ENCODE results near the gene KLF7. TPM values are rescaled to one million over a fixed set of nuclear protein-coding genes. Genes with fewer than 3 reads are reported as not detected.

The KLF7 gene
- total and polyA plus RNA-seq, 2 experiments from 2014 or later, result 6.3 to 7.9 TPM

DNA sequence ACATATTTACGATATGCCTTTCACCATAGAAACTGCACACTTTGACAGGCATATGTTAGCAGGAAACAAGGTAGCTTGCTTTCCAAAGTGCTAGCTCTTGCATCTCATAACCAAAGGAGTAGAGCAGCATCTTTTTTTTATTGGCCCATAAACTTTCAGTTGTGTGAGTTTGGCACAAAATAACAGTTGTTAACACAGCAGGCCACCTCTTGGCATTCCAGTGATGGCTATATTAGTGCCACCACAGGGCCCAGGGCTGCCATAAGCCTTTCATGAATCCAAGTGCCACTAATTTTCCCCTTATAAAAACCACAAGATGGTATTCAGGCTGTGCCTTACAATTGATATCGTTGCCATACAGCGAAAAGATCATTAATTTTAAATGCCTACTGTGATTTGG lies 40.3 kb upstream of the KLF7 start:
- no peaks in the 10 kb centered on the region for H3K4me1 ChIP-seq (ENCODE audit: insufficient read depth)
- H3K27me3 ChIP-seq, result peaks cover 5% of the 10 kb centered on the region
- H4K20me1 ChIP-seq (ENCODE audit: insufficient read depth, poor library complexity, severe bottlenecking), result no peaks in the 10 kb centered on the region
- no peak overlapping the region for H2AFZ ChIP-seq
- H3K4me3 ChIP-seq, result no peak overlapping the region
- TF ChIP-seq EZH2 (IDR thresholded peaks at IDR 0.05; ENCODE audit: borderline replicate concordance), result no peak
- TF ChIP-seq EZH2phosphoT487 (IDR thresholded peaks at IDR 0.05; ENCODE audit: low read depth, severe bottlenecking, unreplicated experiment), result no peak
- TF ChIP-seq, protein P1, sequence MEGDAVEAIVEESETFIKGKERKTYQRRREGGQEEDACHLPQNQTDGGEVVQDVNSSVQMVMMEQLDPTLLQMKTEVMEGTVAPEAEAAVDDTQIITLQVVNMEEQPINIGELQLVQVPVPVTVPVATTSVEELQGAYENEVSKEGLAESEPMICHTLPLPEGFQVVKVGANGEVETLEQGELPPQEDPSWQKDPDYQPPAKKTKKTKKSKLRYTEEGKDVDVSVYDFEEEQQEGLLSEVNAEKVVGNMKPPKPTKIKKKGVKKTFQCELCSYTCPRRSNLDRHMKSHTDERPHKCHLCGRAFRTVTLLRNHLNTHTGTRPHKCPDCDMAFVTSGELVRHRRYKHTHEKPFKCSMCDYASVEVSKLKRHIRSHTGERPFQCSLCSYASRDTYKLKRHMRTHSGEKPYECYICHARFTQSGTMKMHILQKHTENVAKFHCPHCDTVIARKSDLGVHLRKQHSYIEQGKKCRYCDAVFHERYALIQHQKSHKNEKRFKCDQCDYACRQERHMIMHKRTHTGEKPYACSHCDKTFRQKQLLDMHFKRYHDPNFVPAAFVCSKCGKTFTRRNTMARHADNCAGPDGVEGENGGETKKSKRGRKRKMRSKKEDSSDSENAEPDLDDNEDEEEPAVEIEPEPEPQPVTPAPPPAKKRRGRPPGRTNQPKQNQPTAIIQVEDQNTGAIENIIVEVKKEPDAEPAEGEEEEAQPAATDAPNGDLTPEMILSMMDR (IDR thresholded peaks at IDR 0.05; ENCODE audit: poor library complexity), result no peak
- no peaks in the 10 kb centered on the region for H3K9me3 ChIP-seq (ENCODE audit: low read depth)
- WGBS (ENCODE audit: low lambda C conversion rate, missing lambda C conversion rate), result 88% methylated on average over 3 of the region's 3 CpGs
- no peaks in the 10 kb centered on the region for H3K9me2 ChIP-seq (replicated peaks; ENCODE audit: insufficient read depth)
- H3K27ac ChIP-seq, result no peak overlapping the region
- H3K79me2 ChIP-seq, result no peaks in the 10 kb centered on the region
- no peak for DNase-seq (ENCODE audit: low spot score)
- no peaks in the 10 kb centered on the region for H3K36me3 ChIP-seq (replicated peaks; ENCODE audit: insufficient read depth, low read depth)
- no peak overlapping the region for H3K4me2 ChIP-seq

DNA sequence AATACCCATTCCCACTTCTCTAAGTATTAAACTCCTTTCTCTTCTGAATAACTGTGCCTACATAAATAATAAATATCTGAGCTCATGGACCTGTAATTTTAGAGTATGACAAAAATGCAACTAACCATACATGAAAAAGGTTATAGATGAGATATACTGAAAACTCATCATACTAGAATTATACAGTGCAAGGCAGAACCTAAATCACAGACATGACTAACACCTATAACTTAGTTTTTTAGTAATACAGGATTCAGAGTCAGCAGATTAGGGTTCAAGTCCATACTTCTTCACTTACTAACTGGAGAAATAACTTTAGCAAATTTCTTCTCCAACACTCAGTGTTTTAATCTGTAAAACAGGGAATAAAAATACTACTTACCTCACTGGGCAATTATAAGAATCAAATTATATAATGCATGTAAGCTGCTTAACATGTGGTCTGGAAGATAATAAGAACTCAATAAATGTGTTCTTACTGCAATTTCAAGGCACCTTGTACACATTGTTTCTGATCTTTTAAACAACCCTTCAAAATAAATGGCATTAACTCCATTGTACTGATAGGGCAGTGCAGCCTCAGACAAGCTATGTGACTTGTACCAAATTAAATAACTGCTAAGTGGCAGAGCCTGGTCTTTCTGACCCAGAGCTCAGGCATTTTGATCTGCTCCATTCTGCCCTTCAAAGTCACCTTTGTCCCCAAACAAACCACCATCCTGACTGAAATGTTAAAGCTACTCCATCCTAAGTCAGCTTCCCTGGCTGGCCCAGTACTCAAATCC lies 39.6 kb upstream of the KLF7 start:
- H3K4me1 ChIP-seq (ENCODE audit: insufficient read depth), result no peaks in the 10 kb centered on the region
- no peak for TF ChIP-seq EZH2phosphoT487 (IDR thresholded peaks at IDR 0.05; ENCODE audit: low read depth, severe bottlenecking, unreplicated experiment)
- TF ChIP-seq EZH2 (IDR thresholded peaks at IDR 0.05; ENCODE audit: borderline replicate concordance), result no peak
- TF ChIP-seq, protein P1 (IDR thresholded peaks at IDR 0.05; ENCODE audit: poor library complexity), result no peak
- no peak overlapping the region for H3K4me2 ChIP-seq
- H3K9me3 ChIP-seq (ENCODE audit: low read depth), result no peaks in the 10 kb centered on the region
- no peak overlapping the region for H3K27ac ChIP-seq
- no peaks in the 10 kb centered on the region for H3K79me2 ChIP-seq
- H3K9me2 ChIP-seq (replicated peaks; ENCODE audit: insufficient read depth), result no peaks in the 10 kb centered on the region
- no peaks in the 10 kb centered on the region for H3K36me3 ChIP-seq (replicated peaks; ENCODE audit: insufficient read depth, low read depth)
- H3K27me3 ChIP-seq, result peaks cover 5% of the 10 kb centered on the region
- H2AFZ ChIP-seq, result no peak overlapping the region
- no peak overlapping the region for H3K4me3 ChIP-seq
- no peak for DNase-seq (ENCODE audit: low spot score)
- H4K20me1 ChIP-seq (ENCODE audit: insufficient read depth, poor library complexity, severe bottlenecking), result no peaks in the 10 kb centered on the region

GRCh38 chr2:207203056-207203455 lies 37.3 kb upstream of the KLF7 start:
- TF ChIP-seq EZH2 (IDR thresholded peaks at IDR 0.05; ENCODE audit: borderline replicate concordance), result no peak
- TF ChIP-seq, protein P1 (IDR thresholded peaks at IDR 0.05; ENCODE audit: poor library complexity), result no peak
- DNase-seq (ENCODE audit: low spot score), result no peak
- H3K27me3 ChIP-seq, result peaks cover 5% of the 10 kb centered on the region
- H3K27ac ChIP-seq, result no peak overlapping the region
- H3K9me2 ChIP-seq (replicated peaks; ENCODE audit: insufficient read depth), result no peaks in the 10 kb centered on the region
- WGBS (ENCODE audit: low lambda C conversion rate, missing lambda C conversion rate), result 52% methylated on average over 1 of the region's 1 CpG
- H4K20me1 ChIP-seq (ENCODE audit: insufficient read depth, poor library complexity, severe bottlenecking), result no peaks in the 10 kb centered on the region
- H3K79me2 ChIP-seq, result no peaks in the 10 kb centered on the region
- H3K4me3 ChIP-seq, result no peak overlapping the region
- no peaks in the 10 kb centered on the region for H3K36me3 ChIP-seq (replicated peaks; ENCODE audit: insufficient read depth, low read depth)
- H3K4me1 ChIP-seq (ENCODE audit: insufficient read depth), result no peaks in the 10 kb centered on the region
- H3K9me3 ChIP-seq (ENCODE audit: low read depth), result no peaks in the 10 kb centered on the region
- no peak overlapping the region for H3K4me2 ChIP-seq
- no peak overlapping the region for H2AFZ ChIP-seq
